T-helper 2 cell treated with Interferon-gamma antibody and Interleukin-4, amounts not matched to agents 100 ng/mL and 5 ng/mL, for 36 hours (primary cell): ENCODE results near the gene TMEM119. TPM values are rescaled to one million over a fixed set of nuclear protein-coding genes. Genes with fewer than 3 reads are reported as not detected.

Experiments
- intact Hi-C: fragments of 100-400 bp; cut with micrococcal nuclease; formaldehyde crosslinking; loops from one replicate; pipeline ENCODE4 v1.15.1; 2023
- total RNA-seq: library from RNA; stranded (reverse); gene quantifications from 2 replicates; pipeline ENCODE4 v1.2.3, GENCODE V29; 2022

The TMEM119 gene, protein sequence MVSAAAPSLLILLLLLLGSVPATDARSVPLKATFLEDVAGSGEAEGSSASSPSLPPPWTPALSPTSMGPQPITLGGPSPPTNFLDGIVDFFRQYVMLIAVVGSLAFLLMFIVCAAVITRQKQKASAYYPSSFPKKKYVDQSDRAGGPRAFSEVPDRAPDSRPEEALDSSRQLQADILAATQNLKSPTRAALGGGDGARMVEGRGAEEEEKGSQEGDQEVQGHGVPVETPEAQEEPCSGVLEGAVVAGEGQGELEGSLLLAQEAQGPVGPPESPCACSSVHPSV
- total RNA-seq, result 0.30 and 0.41 TPM in 2 replicates

DNA sequence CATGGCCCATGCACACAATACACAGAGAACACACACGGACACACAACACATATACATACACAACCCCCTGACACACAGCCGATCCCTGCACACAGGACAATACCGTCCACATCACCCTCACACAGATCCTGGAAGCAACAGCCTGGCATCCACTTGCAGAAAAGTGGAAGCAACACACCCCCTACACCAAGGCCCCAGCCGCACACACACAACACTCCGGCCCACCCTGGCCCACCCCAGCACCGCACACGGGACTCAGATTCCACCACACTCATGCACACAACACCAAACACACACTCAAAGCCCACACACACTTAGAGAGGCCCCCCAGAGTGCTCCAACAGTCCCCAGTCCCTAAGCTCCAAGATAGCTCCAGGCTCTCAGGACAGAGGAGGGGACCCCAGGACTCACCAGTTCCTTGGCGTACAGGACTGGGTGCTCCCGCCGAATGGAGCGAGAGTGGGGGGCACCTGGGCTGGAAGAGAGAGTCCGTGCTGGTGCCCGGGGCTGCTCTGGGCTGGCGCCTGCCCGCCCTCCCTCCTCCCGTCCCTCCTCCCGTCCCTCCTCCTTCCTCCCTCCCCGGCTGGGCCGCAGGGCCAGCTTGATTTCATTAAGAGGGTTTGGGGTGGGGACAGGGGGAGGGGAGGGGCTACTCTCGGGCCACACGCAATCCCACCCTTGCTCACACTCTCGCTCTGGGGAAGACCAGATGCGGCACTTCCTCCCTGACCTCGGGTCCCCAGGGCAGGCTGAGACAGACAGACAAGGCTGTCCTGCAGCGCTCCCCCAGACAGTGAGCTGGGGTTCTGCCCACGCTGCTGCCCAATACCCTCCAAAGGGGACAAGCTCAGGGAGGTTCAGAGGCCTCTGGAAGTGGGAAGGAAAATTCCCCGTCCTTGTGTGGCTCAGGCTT is at the start of gene TMEM119:
TSS of gene TMEM119 (minus strand) at position 526 of the 913 bp plus-strand sequence. CDS start 5,701 bp downstream, outside the sequence.
- intact Hi-C loops, result no loop called here

DNA sequence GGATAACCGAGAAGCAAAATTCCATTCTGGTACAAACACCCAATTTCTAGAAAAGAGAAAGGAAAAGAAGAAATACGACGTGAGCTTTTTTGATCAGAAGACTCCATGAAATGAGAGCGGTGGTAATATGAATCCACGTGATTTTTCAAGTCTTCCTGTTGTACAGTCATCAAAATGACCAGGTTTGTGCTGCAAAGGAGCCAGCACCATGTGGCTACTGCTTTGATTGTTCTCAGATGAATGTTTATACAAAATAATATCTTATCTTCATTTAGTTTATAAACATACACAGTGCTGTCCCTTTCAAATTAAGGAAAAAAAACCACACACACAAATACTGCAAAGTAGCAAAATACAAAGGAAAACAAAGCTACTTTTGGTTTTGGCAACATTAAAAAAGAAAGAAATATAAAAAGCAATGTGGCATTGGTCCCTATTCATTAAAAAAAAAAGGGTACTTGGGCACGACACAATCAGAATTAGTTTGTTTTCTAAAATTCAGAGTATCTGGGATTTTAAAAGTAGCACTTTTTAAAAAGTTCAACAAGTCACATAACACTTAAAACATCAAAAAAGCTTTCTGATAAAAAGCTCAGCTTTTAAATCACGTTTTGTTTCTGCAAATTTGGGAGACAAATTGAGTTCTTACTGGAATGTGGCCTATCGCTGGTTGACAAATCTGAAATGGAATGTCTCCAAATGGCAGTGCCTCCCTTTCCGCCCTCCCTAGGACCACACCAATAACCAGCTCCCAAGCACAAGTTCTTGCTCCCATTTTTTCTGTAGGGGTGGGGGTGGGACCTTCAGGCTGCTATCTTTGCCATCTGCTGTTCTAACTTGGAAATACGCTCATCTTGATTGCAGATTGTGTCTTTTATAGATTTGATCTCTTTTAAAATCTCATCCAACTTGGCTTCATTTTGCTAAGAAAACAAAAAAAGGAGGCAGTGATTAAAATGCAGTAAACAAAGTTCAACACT is 49.0 kb upstream of the TMEM119 start:
- intact Hi-C loops, result no loop called here

DNA sequence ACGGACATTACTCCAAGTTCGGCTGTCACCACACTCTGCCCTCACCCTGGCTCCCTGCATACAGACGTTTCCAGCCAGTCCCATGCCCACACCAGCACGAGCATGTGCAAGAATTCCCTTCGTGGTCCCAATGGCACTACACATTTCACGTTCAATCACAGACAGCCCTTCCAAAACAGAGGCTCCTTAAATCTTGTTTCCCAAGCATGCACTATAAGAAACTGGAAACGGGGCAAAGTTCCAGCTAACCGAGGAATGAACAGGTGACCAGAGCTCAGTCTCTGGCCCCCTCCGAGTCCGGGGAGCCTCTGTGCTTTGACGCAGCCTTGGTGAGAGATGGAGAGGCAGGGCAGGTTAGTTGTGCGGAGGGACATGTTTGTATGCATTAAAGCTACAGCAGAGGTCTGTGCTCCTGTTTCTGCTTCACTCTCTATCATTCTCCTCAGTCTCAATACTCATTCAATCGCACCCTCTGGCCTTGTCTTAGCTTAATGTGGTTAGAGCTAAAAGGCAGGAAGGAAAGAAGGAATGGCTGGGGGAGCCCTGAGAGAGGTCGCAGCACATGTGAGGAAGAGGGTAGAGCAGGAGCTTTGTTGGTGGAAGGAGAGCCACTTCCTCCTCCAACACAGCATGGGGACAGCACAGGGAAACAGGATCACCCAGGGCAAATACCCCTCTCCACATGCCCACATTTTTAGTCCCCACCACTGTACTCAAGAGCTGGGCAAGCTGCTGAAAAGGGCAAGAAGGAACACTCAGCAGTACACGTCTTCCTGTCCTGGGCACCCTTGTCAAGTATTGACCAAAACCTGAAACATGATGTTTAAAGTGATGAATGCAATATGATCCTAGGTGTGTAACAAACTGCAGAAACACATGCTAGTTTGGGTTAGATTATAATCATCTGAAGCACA is 48.1 kb upstream of the TMEM119 start:
- intact Hi-C loops, result no loop called here

DNA sequence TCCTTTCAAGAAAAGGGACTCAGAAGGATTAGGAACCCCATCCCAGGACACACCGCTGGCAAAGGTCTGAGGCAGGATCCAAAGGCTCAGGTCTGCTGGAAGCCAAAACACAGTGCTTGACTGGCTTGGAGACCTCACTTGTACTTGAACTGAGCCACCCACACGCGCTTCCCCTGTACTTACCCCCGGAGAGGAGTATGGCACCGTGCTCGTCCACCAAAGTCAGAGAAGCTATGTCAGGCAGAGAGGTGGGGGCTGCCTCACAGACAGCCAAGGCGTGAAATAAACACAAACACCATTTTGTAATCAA is 46.9 kb upstream of the TMEM119 start:
- intact Hi-C loops, result no loop called here

DNA sequence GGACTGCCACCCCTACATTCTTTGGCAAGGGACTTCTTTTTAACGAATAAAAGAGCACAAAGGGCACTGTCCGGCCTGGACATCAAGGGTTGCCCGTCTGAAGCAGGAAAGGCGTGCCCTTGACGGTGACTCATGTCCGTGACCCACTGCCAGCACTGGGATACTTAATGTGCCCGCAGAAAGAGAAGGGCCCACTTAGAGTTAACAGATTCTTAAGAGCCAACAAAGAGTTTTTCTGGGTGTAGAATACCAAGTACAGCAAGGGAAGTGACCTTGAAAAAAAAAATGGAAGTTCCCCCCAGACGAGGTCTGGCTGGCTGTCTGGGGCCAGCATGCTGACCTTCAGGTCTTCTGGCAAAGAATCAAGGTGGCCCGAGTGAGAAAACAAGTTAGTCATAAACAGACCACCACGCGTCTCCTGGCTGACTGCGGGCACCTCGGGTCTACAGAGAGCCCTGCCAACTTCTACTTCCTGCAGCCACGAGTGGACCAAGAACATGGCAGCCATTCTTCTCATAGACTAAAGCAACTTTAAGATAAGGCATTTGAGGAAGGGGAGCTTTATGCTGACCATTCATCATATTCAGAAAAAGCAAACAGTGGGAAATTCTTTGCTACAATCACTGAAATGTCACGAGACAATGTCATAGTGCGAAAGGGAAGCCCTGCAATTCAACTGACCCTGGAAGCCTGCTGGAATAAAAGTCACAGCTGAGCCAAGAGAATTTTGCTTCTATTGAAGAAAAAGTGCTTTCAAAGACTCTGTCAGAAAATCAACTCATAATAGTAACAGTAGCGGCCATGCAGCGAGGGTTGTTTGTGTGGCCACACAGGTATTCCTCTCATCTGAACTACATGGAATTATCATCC is 46.3 kb upstream of the TMEM119 start:
- intact Hi-C loops, result no loop called here

DNA sequence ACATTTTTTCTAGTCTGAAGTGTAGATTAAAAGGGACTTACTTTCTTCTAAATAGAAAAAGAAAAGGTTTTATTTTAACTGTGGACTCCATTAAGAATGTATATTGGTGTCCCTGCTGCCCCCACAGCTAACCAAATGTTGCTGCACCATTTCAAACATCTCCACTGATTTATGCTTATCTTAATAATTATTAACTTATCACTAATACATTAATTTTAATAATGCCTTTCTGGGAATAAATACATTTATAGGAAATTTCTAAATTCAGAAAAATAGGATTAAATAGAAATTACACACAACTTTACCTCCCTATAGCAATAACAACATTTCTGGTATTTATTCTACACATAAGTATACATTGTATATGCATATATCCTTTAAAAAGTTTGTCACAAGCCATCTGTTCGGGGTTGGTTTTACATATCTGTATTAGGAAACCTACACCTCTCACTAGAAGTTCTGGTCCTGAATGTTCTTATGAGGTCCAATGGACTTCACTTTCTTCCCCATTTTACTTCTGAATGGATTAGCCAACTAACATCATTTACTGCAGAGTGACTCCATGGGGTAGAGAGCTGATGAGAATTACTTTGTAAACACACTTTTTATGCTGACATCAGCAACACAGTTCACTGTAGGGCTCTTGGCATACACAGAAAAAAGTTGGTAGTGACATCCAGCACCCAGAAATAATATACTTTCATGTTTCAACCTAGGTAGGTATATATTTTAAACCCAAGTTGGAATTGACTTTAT is 45.2 kb upstream of the TMEM119 start:
- intact Hi-C loops, result no loop called here

DNA sequence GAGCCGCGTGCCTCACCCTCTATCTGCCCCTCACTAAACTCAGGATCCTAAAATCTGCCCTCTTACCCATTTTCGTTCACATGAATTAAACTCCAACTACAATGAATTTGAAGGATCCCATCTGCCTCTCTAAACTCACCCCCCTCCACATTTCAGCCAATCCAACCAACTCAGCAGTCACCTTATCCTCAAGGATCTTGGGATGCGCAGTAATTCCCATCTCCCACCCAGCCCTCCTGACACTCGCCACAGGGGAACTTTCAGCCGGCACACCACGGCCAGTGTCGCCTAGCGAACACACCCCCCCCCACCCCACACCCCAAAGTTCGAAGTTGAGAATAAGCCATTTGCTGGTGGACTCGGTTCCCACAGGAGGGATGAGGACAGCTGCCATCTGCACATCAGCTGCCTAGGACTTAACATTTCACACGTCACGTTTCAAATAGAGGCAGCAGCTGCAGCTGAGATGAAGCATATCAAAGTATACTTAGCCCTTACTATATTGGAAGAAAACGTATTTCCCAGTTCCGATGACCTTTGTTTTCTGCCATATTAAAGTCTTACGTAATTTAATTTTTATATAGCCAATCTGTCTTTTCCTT is 44.5 kb upstream of the TMEM119 start:
- intact Hi-C loops, result no loop called here

DNA sequence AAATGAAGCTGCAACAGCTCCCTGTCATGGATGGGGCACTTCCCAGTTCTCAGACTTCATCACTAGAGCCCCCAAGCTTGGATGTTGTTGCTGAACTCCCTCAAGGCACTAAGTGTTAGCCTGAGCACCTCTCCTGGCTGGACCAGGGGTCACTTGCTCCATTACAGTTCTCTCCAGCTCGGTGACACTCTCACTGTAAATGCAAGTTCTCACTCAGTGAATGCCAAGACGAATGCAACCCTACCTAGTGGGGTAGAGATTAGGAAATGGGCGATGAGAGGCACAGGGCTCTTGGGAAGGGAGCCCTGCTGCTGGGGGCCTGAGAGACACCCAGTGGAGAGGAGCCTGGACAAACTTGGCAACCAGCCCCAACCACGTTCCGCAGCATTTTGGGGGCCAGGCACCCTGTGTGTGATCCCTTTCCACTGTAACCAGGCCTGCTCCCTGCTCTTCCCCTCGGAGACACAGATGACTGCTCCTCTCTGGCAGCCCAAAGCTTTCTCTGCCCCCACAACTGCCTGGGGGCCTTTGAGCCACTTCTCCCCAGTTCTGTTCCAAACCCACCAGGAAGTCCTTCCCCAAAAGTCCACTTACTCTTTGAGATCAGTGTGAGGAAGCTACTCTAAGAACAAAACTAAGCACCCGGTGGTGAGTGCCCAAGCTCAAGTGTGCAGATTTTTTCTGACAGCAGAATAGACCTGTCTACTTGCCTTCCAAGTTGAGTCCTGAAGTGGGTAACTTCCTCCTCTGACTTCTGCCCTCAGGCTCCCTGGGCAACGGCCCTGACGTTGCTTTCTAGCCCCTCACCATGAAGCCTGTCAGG is 43.8 kb upstream of the TMEM119 start:
- intact Hi-C loops, result no loop called here

DNA sequence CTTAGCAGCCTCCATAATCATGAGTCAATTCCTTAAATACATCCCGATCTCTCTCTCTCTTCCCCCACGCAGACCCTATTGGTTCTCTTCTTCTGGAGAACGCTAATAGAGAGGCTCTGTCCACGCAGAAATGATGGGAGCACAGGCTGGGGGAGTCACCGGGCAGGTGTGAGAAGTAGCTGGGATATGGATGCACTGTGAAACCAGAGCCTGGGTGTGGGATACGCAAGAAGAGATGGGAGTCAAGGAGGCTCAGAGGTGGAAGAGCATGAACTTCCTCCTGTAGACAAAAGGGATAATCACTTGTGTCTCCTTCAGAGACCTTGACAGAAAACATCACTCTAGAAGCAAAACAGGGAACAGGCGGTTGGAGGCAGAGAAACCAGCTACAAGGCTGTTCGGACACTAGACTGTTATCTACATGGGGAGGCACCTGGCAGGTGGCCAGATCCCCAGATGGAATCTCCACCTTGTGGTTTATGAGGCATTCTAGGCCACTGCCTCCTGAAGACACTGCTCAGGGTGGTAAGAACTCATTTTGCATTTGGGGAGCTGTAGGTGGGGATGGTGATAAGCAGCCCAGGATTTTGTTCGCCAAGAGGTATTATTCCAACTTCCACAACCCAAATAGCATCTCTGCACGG is 43.0 kb upstream of the TMEM119 start:
- intact Hi-C loops, result no loop called here

DNA sequence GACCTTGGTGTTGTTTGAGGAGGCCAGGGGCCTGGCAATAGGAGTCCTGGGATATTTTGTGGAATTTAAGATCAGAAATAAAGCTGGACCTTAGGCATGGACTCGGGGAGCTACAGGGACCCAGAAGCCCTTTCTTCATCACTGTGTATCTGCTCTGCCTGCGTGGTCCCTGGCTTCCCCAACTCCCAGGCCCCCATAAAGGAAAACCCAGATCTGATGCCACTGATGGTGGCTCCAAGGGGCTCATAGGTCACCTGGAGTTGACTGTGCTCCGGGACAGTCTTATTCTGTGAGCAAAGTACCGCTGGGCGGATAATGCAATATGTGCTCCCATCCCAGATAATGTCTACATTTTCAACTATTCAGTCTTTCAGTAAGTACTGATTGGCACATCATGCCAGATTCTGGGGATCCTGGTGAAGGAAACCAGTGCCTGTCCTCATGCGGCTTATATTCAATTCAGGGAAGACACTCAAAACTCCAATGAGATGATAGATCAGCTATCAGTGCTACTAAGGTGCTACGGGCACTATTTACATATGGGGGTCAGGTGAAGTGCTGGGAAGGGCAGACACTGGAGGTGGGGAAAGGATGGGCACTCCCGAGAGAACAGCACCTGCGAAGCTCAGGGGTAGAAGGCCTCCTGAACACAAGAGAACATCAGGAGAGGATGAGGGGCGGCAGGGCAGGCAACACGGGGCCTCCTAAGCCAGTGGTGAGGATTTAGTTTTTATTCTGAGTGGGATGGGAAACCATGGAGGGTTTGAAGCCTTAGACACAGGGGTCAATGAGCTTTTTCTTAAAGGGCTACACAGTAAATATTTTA is 41.3 kb upstream of the TMEM119 start:
- intact Hi-C loops, result loop anchor here (10.0 kb wide), 1 partner anchor 1324 kb away; a partner anchor contains a TSS

DNA sequence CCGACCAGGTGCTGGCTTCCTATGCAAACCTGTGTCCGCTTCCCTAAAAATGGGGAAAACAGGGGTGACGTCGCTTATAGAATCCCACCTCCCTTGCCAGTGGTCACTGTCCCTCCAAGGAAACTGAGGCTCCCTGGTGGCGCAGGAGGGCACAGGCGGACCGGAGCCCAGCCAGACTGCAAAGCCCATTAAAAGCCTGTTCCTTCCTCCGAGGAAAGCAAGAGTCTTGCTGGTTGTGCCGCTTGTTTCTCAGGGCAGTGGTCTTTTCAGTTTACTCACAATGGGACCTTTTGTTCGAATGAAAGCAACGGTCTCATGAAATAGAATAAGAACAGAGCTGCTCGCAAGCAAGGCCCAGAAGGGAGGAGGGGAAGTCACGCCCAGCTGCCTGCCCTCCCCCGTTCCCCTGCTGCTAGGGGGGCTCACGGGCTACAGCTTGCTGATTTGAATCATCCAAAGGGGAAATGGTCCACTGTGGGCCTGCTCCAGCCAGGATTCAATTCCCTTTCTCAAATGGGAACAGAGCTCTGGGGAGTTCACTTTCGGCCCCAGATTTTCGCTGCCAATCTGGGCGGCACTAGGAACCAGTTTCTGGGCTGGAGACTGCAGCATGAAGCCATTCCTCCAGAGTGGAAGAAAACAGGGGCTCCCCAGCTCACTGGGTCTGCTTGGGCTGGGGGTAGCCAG is 40.4 kb upstream of the TMEM119 start:
- intact Hi-C loops, result loop anchor here (10.0 kb wide), 1 partner anchor 1323 kb away; a partner anchor contains a TSS

DNA sequence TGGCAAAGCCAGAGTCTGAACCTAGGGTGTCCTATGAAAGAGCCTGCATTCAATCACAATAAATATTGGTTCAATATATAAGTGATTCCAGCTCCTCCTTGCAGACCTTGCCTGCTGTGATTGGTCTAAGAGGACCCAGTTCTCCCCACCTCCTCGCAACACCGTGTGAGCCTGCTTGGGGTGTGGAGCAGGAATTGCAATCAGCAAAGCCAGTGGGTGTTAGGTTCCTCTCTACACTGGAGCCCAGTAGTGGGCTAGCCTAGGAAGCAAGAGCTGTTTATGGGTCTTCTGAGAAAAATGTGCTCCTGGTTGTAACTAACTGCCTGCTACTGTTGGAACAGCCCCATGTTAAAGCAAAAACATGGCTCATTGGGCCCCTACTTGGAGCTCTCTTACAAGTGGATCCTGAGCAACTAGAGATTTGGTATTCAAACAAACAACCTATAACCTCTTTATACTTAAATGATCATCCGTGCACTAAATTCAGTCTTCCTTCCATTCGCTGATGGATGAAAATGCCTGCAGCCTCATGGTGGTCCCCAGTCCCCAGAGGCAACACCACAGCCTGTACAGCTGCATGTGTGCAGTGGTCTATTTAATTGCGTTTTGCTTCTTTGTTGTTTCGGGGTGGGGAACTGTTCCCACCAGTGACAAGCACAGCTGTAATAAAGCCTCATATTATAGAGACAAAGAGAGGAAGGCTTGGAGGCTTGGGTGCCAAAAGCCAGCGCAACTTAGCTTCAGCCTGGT is 39.5 kb upstream of the TMEM119 start:
- intact Hi-C loops, result loop anchor here (10.0 kb wide), 1 partner anchor 1323 kb away; a partner anchor contains a TSS

DNA sequence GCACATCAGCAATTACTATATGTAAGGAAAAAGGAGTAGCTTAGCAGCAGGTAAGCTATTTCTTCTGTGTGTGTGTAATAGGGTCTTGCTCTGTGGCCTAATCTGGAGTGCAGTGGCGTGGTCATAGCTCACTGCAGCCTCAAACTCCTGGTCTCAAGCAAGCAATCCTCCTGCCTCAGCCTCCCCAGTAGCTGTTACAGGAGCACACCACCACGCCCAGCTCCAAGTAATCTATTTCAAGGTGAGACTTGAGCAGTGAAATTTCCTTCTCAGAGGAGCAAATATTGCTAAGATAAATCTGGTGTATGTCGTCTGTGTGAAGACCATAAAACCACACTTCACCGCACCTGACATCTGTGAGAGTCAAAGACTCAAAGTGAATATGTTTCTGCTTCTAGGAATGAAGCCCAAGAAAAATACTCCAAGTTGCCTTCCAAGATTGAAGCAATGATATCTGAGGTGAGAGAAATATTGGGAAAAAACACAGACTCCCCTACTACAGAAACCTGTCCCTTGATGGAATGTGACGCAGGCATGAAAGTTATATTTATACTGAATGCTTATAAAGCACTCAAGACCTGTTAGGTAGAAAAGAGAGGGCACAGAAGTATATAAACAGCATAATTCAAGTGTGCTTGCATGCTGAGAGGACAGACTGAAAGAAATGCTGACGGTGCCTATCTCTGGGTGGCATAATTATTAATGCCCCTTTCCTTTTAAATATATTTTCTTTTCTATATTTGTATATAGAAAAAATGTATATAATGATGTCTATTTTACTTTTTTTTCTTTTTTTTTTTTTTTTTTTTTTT is 38.3 kb upstream of the TMEM119 start:
- intact Hi-C loops, result loop anchor here (1.0 to 10.0 kb wide), 4 partner anchors 25 to 1321 kb away; a partner anchor contains a TSS
